ENCODE data around the gene ADIPOR2.
"Not testable (repeated sequence)": the region's sequence is repeated elsewhere in the genome, so short reads cannot be mapped to it uniquely, and the experiment has no call there.

ADIPOR2 gene

GRCh38 chr12:1815814-1816729 is 125.2 kb downstream of the ADIPOR2 start:
- peak; percentile 37 for DNase-seq

- no peak for DNase-seq
Measured at GRCh38 chr12:1816730-1817348, 126.0 kb downstream of the ADIPOR2 start.

GRCh38 chr12:1817928-1818327 is 127.1 kb downstream of the ADIPOR2 start:
- DNase-seq = not testable (repeated sequence)

- no peak for DNase-seq
Measured at GRCh38 chr12:1819050-1819449, 128.2 kb downstream of the ADIPOR2 start.

GRCh38 chr12:1819571-1819970 is 128.7 kb downstream of the ADIPOR2 start:
- no peak for DNase-seq

GRCh38 chr12:1820191-1820895 is 129.5 kb downstream of the ADIPOR2 start, which contains the start of gene LRTM2:
Gene LRTM2 (plus strand): TSS chr12:1820565. CDS start chr12:1828149, 7,584 bp downstream.
- DNase-seq = no peak

GRCh38 chr12:1820896-1821291 is 130.0 kb downstream of the ADIPOR2 start:
- DNase-seq = no peak

GRCh38 chr12:1821805-1822204 is 130.9 kb downstream of the ADIPOR2 start:
- DNase-seq = no peak

- no peak for DNase-seq
Measured at GRCh38 chr12:1822699-1823098, 131.8 kb downstream of the ADIPOR2 start.

GRCh38 chr12:1823237-1823636 is 132.4 kb downstream of the ADIPOR2 start:
- DNase-seq = no peak

GRCh38 chr12:1825382-1826102 is 134.7 kb downstream of the ADIPOR2 start:
- no peak for DNase-seq

GRCh38 chr12:1826401-1826800 is 135.5 kb downstream of the ADIPOR2 start:
- DNase-seq = no peak

GRCh38 chr12:1826867-1827705 is 136.2 kb downstream of the ADIPOR2 start:
- no peak for DNase-seq

- DNase-seq = no peak
Measured at GRCh38 chr12:1827826-1828805, 137.2 kb downstream of the ADIPOR2 start.

- no peak for DNase-seq
Measured at GRCh38 chr12:1828856-1829255, 138.0 kb downstream of the ADIPOR2 start.

GRCh38 chr12:1829306-1829900 is 138.5 kb downstream of the ADIPOR2 start:
- no peak for DNase-seq

GRCh38 chr12:1830401-1830845 is 139.6 kb downstream of the ADIPOR2 start:
- DNase-seq = no peak

- no peak for DNase-seq
Measured at GRCh38 chr12:1830981-1831963, 140.4 kb downstream of the ADIPOR2 start.

Data from SIG-M5 (cell line).